ENCODE measurements around the gene CFAP61.

Gene CFAP61

DNA sequence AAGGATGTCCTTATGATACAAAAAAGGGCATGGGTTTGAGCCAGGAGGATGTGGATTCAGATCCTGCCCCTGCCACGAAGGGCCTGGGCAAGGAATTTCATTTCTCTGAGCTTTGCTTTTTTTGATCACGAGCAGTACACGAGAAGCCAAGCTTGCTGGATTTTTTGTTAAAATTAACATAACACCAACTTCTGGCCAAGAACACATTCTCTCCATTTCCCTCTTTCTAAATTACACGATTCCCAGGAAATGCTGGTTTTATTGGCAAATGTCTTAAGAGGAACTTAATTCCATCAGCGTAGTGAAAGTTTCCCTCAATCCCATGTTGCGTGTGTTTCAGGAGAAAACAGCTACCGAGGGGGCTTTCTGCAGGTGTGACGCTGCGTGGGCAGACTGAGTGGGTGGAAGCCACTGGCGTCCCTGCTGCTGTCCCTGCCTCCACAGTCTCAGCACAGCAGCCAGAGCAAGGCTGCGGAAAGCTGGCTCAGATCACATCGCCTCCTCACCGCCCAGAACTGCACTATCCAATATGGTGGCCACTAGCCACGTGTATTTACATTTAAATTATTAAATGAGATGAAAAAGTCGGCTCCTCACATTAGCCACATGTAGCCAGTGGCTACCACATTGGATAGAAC, 194.8 kb downstream of the CFAP61 start:
- H3K9ac ChIP-seq (ENCODE audit: low read length), result no peak overlapping the region
- no peaks in the 10 kb centered on the region for H3K4me1 ChIP-seq (ENCODE audit: insufficient read depth, low read length)
- no peak overlapping the region for H3K4me3 ChIP-seq (ENCODE audit: low read depth in 1 of 2, low read length in 2 of 2)

DNA sequence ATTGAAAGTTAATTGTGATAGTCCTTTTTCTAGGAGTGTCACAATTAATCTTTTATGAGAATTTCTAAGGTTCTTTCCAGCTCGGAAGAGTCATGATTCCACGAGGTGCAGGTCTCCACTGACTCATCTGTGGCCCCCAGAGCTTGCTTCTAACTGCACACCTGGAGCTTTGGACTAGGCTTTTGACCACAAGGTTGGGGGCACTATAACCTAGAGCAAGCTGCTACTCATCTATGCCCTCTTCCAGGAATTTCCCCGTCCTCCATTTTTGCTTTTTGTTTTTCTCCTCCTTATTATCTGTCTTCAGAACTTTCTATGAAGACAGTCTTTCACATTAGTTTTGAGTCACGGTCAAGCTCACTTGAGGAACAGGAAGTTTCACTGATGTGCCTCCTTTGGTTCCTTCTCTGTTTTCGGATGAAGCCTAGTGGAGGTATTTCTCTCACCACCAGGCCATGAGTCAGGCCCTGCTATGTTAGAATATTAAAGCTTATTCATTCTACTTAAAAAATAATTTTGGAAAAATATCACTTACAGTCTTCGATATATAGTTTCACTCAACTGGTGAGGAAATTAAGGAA, 196.4 kb downstream of the CFAP61 start:
- Histone ChIP-seq H3K4me1 (ENCODE audit: insufficient read depth, low read length) (no peaks in the 10 kb centered on the region), H3K9ac (ENCODE audit: low read length) (no peak overlapping the region), H3K36me3 (ENCODE audit: insufficient read depth, low read length) (no peaks in the 10 kb centered on the region), H3K9me3 (ENCODE audit: low read length) (no peaks in the 10 kb centered on the region), H3K4me3 (ENCODE audit: low read depth in 1 of 2, low read length in 2 of 2) (no peak overlapping the region), H3K27ac (ENCODE audit: low read depth, low read length) (no peak overlapping the region), H3K27me3 (ENCODE audit: control insufficient read depth in 1 of 2, insufficient read depth in 2 of 2, low read length in 2 of 2) (no peaks in the 10 kb centered on the region)

More for the DNA sequence above, 194.8 kb downstream of the CFAP61 start:
- H3K9me3 ChIP-seq (ENCODE audit: low read length), result no peaks in the 10 kb centered on the region
- H3K27me3 ChIP-seq (ENCODE audit: control insufficient read depth in 1 of 2, insufficient read depth in 2 of 2, low read length in 2 of 2), result no peaks in the 10 kb centered on the region
- no peaks in the 10 kb centered on the region for H3K36me3 ChIP-seq (ENCODE audit: insufficient read depth, low read length)
- no peak overlapping the region for H3K27ac ChIP-seq (ENCODE audit: low read depth, low read length)

DNA sequence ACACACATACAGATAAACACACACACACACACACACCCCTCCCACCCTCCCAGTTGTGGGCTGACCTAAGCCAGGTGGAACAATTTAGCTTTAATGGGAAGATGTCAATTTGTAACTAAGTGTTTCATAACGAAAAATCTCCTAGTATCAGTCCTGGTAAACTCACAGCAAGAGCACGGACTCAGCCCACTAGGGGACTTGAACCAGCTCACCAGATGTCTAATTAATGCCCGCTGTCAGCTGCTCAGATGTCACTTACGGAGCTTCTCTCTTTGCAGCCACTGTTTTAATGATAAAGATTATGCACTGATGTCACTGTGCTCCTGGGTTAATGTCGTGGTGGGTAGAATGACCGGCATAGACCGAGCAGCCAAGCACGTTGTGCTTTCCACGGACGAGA, 199.0 kb downstream of the CFAP61 start:
- Histone ChIP-seq H3K36me3 (ENCODE audit: insufficient read depth, low read length) (no peaks in the 10 kb centered on the region), H3K9ac (ENCODE audit: low read length) (no peak overlapping the region), H3K9me3 (ENCODE audit: low read length) (no peaks in the 10 kb centered on the region), H3K4me3 (ENCODE audit: low read depth in 1 of 2, low read length in 2 of 2) (no peak overlapping the region), H3K27me3 (ENCODE audit: control insufficient read depth in 1 of 2, insufficient read depth in 2 of 2, low read length in 2 of 2) (no peaks in the 10 kb centered on the region), H3K27ac (ENCODE audit: low read depth, low read length) (no peak overlapping the region), H3K4me1 (ENCODE audit: insufficient read depth, low read length) (no peaks in the 10 kb centered on the region)

DNA sequence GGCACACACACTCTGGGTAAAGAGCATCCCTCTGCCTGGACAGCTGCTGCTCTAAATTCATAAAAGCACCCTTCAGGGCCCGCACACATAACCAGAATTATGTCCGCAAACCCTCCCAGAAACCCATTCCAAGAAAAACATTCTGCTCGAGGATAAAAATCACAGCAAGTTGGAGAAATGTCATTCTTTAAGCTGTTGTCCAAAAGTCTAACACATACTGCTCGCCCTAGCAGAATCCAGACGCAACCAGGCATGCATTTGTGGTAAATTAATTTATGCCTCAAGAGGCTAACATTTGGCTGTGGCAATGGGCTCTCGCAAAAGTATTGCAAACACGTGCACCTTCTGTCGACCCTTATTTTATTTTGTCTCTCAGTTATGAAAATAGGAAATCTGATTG, 199.5 kb downstream of the CFAP61 start:
- Histone ChIP-seq H3K27me3 (ENCODE audit: control insufficient read depth in 1 of 2, insufficient read depth in 2 of 2, low read length in 2 of 2) (no peaks in the 10 kb centered on the region), H3K4me3 (ENCODE audit: low read depth in 1 of 2, low read length in 2 of 2) (no peak overlapping the region), H3K9me3 (ENCODE audit: low read length) (no peaks in the 10 kb centered on the region), H3K36me3 (ENCODE audit: insufficient read depth, low read length) (no peaks in the 10 kb centered on the region), H3K4me1 (ENCODE audit: insufficient read depth, low read length) (no peaks in the 10 kb centered on the region), H3K9ac (ENCODE audit: low read length) (no peak overlapping the region), H3K27ac (ENCODE audit: low read depth, low read length) (no peak overlapping the region)

DNA sequence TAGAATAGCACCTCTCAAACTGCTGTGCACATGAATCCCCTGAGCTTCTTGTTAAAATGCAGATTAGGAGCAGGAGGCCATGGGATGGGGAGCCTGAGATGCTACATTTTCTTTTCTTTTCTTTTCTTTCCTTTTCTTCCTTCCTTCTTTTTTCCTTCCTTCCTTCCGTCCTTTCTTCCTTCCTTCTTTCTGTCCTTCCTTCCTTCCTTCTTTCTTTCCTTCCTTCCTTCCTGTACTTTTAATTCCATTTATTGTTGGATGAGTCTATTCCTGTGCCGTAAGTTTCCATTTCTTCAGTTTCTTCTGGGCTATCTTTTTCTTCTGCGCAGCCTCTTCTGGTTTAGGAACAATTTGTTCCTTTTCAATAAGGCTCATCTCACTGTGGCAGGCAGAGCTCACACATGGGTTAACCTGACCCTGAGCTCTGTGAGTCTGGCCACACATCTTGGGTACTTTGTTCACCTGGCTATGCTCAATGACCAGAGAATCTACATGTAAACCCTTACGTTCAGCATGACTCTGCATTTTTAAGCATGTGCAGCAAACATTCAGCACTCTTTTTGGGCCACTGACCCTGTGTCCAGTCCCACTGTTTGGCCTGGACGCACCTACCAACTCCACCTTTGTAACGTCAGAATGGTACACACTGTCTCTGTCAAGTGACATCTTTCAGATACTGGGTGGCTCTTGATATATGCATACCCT, 200.9 kb downstream of the CFAP61 start:
- H3K9me3 ChIP-seq (ENCODE audit: low read length), result no peaks in the 10 kb centered on the region
- H3K4me1 ChIP-seq (ENCODE audit: insufficient read depth, low read length), result no peaks in the 10 kb centered on the region
- H3K9ac ChIP-seq (ENCODE audit: low read length), result no peak overlapping the region
- no peak overlapping the region for H3K4me3 ChIP-seq (ENCODE audit: low read depth in 1 of 2, low read length in 2 of 2)
- no peaks in the 10 kb centered on the region for H3K36me3 ChIP-seq (ENCODE audit: insufficient read depth, low read length)
- no peaks in the 10 kb centered on the region for H3K27me3 ChIP-seq (ENCODE audit: control insufficient read depth in 1 of 2, insufficient read depth in 2 of 2, low read length in 2 of 2)
- no peak overlapping the region for H3K27ac ChIP-seq (ENCODE audit: low read depth, low read length)

DNA sequence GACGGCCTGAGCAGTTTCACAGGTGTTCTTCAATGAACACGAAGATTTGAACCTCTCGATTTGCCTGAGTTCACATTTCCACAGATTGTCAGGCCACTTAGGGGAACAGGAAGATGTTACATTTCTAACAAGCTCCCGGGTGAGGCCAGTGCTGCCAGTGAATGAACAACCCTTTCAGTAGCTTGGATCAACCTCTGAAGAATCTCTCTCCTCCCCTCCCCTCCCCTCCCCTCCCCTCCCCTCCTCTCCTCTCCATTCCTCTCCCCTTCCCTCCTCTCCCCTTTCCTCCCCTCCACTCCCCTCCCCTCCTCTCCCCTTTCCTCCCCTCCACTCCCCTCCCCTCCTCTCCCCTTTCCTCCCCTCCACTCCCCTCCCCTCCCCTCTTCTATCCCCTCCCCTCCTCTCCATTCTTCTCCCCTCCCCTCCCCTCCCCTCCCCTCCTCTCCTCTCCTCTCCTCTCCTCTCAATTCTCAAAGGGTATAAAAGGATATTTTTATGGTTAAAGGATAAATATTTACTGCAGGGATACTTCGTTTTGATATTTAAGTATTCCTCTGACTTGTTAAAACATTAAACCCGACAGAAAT, 201.5 kb downstream of the CFAP61 start:
- no peaks in the 10 kb centered on the region for H3K4me1 ChIP-seq (ENCODE audit: insufficient read depth, low read length)
- H3K4me3 ChIP-seq (ENCODE audit: low read depth in 1 of 2, low read length in 2 of 2), result no peak overlapping the region
- H3K9ac ChIP-seq (ENCODE audit: low read length), result no peak overlapping the region
- no peaks in the 10 kb centered on the region for H3K27me3 ChIP-seq (ENCODE audit: control insufficient read depth in 1 of 2, insufficient read depth in 2 of 2, low read length in 2 of 2)
- H3K36me3 ChIP-seq (ENCODE audit: insufficient read depth, low read length), result no peaks in the 10 kb centered on the region
- H3K27ac ChIP-seq (ENCODE audit: low read depth, low read length), result no peak overlapping the region
- no peaks in the 10 kb centered on the region for H3K9me3 ChIP-seq (ENCODE audit: low read length)

DNA sequence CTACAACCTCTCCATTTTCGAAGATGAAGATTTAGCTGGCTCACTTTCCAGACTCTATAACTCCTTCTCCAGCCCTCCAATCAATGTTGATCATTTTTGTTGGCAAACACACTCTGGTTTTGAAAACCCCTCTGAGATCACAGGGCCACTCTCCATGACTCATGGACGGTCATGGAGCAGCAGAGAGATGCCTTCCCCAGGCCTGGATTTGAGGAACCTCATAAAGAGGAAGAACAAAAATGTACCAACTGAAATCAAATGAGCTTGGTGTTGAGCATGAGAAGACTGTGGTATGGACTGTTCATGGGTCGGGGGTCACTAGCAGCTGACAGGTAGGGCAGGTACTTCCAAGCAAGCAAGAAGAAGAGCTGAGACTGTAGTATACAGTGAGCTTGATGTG, 202.8 kb downstream of the CFAP61 start:
- no peaks in the 10 kb centered on the region for H3K9me3 ChIP-seq (ENCODE audit: low read length)
- H3K4me1 ChIP-seq (ENCODE audit: insufficient read depth, low read length), result no peaks in the 10 kb centered on the region
- H3K9ac ChIP-seq (ENCODE audit: low read length), result no peak overlapping the region
- no peaks in the 10 kb centered on the region for H3K36me3 ChIP-seq (ENCODE audit: insufficient read depth, low read length)
- no peaks in the 10 kb centered on the region for H3K27me3 ChIP-seq (ENCODE audit: control insufficient read depth in 1 of 2, insufficient read depth in 2 of 2, low read length in 2 of 2)
- no peak overlapping the region for H3K27ac ChIP-seq (ENCODE audit: low read depth, low read length)
- no peak overlapping the region for H3K4me3 ChIP-seq (ENCODE audit: low read depth in 1 of 2, low read length in 2 of 2)

DNA sequence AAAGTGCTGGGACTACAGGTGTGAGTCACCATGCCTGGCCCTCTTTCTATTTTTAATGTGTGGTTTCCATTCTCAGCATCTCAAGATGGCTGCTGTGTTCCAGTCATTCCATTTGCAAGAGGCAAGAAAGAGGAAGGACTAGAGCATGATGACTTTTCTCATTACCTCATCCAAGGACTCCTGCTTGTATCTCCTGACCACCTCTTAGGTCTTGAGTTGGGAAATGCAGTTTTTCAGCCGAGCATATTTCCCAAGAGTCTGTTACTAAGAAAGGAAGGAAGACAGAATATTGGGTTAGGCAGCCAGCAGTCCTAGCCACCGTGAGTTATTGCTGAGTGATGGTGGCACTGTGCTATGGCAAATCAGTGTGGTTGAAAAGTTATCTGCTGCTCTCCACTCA, 207.2 kb downstream of the CFAP61 start:
- Histone ChIP-seq H3K36me3 (ENCODE audit: insufficient read depth, low read length) (no peaks in the 10 kb centered on the region), H3K27me3 (ENCODE audit: control insufficient read depth in 1 of 2, insufficient read depth in 2 of 2, low read length in 2 of 2) (no peaks in the 10 kb centered on the region), H3K9ac (ENCODE audit: low read length) (no peak overlapping the region), H3K4me3 (ENCODE audit: low read depth in 1 of 2, low read length in 2 of 2) (no peak overlapping the region), H3K9me3 (ENCODE audit: low read length) (no peaks in the 10 kb centered on the region), H3K4me1 (ENCODE audit: insufficient read depth, low read length) (no peaks in the 10 kb centered on the region), H3K27ac (ENCODE audit: low read depth, low read length) (no peak overlapping the region)

DNA sequence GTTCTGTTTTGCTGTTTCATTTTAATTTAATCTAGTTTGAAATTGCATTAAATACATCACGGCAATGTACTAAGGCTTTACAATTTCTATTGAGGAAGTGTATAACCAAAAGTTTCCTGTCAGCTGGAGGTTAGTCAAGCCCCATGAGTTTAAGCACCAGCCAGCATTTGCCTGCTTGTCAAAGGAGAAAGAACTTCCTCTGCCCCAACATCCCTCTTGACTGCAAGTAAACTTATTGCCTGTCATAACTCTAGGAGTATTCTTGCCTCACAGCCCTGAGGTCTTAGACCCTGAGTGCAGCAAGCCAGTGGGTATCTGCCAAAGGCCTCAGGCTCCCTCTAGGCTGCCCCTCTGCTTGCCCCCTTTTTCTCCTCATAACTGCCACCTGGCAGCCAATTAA, 208.8 kb downstream of the CFAP61 start:
- no peaks in the 10 kb centered on the region for H3K36me3 ChIP-seq (ENCODE audit: insufficient read depth, low read length)
- H3K4me3 ChIP-seq (ENCODE audit: low read depth in 1 of 2, low read length in 2 of 2), result no peak overlapping the region
- no peaks in the 10 kb centered on the region for H3K27me3 ChIP-seq (ENCODE audit: control insufficient read depth in 1 of 2, insufficient read depth in 2 of 2, low read length in 2 of 2)
- H3K9me3 ChIP-seq (ENCODE audit: low read length), result no peaks in the 10 kb centered on the region
- H3K4me1 ChIP-seq (ENCODE audit: insufficient read depth, low read length), result no peaks in the 10 kb centered on the region
- H3K9ac ChIP-seq (ENCODE audit: low read length), result no peak overlapping the region
- no peak overlapping the region for H3K27ac ChIP-seq (ENCODE audit: low read depth, low read length)

DNA sequence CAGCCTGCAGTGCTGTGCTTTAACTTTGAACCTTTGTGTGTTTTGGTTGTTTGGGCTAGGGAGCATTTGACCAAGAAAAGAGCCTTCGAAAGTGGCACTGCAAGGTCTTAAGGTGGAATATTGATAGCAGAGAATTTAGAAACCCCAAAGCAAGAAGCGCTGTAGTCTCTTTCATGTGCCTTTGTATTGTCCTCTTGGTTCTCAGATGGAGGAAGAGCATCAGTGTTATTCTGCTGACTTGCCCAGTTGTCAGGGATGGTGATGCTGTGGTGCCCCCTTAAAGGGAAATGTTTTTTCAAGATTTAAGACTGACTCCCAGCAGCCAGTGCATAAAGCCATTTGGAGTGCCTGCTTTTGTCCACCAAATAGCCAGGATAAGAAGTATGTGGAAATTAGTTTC, 212.9 kb downstream of the CFAP61 start:
- H3K27ac ChIP-seq (ENCODE audit: low read depth, low read length), result no peak overlapping the region
- H3K36me3 ChIP-seq (ENCODE audit: insufficient read depth, low read length), result no peaks in the 10 kb centered on the region
- H3K4me1 ChIP-seq (ENCODE audit: insufficient read depth, low read length), result no peaks in the 10 kb centered on the region
- no peaks in the 10 kb centered on the region for H3K27me3 ChIP-seq (ENCODE audit: control insufficient read depth in 1 of 2, insufficient read depth in 2 of 2, low read length in 2 of 2)
- no peak overlapping the region for H3K4me3 ChIP-seq (ENCODE audit: low read depth in 1 of 2, low read length in 2 of 2)
- H3K9ac ChIP-seq (ENCODE audit: low read length), result no peak overlapping the region
- no peaks in the 10 kb centered on the region for H3K9me3 ChIP-seq (ENCODE audit: low read length)

DNA sequence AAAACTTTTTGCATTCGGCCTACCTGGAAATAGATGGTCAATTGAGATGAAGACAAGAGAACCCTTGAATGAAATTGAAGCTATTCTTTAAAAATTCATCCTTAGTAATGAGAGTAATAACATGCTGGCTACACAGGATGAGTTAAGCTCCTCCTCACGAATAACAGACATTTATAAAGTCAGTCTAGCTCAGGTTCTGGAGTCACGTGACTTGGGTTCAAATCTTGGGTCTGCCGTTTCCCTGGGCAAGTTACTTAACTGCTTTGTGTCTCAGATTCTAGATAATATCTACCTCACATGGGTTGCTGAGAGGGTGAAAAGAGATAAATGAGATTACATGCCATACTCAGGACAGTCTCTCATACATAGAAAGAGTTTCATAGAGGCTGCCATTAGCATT, 214.2 kb downstream of the CFAP61 start:
- H3K9me3 ChIP-seq (ENCODE audit: low read length), result no peaks in the 10 kb centered on the region
- H3K36me3 ChIP-seq (ENCODE audit: insufficient read depth, low read length), result no peaks in the 10 kb centered on the region
- no peak overlapping the region for H3K4me3 ChIP-seq (ENCODE audit: low read depth in 1 of 2, low read length in 2 of 2)
- H3K9ac ChIP-seq (ENCODE audit: low read length), result no peak overlapping the region
- no peaks in the 10 kb centered on the region for H3K27me3 ChIP-seq (ENCODE audit: control insufficient read depth in 1 of 2, insufficient read depth in 2 of 2, low read length in 2 of 2)
- H3K4me1 ChIP-seq (ENCODE audit: insufficient read depth, low read length), result no peaks in the 10 kb centered on the region
- no peak overlapping the region for H3K27ac ChIP-seq (ENCODE audit: low read depth, low read length)
